AG20443 (cell line): ENCODE data around the gene GDF7.

Source experiments
- DNase-seq: peaks from one replicate; pipeline ENCODE4 v3.0.0; 2012; ENCODE audit warnings: low spot score, mixed read lengths

GDF7 gene

GRCh38 chr2:20629181-20629580 is 37.8 kb upstream of the GDF7 start:
- no peak for DNase-seq

DNA sequence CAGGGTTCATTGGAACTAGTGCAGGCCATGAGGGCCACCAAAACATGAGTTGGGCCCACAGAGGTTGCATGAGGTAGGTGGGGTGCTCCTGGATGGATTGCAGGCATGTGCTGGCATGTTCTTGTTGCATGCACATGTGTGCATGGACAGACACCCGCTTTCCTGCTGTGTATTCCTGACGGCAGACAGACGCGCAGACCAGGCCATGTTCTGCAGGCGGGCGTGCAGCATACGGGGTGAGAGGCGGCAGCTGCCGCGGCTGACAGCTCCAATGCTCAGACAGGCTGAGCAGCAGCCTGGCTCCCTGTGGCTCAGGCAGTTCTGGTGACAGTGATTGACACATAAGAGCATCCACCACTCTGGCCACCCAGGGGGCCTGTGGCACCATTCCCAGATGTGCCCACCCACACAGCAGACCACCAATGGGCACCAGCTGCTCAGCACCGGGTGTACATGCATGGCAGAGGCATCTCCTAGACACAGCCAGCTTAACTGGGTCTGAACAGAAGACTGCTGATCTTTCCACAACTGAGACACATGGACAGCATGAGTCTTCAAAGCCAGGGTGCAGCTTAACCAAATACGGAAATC is 37.3 kb upstream of the GDF7 start:
- no peak for DNase-seq

DNA sequence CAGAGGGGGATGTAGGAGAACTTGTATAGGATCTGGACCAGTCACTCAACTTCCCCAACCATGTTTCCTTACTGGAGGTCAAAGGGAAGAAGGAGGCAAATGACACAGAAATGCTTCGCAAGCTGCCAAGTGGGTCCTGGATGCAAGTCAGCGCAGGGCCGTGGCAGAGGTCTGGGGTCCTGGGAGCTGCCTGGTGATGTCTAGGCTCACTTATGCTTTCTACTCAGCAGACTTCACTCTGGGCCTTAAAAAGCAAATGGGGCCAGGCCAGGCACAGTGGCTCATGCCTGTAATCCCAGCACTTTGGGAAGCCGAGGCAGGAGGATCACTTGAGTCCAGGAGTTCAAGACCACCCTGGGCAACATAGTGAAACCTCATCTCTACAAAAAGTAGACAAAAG is 36.0 kb upstream of the GDF7 start:
- DNase-seq = no peak

GRCh38 chr2:20631617-20632307 is 35.2 kb upstream of the GDF7 start:
- DNase-seq = no peak

- DNase-seq = no peak
Observed at GRCh38 chr2:20632446-20632990, 34.4 kb upstream of the GDF7 start.

DNA sequence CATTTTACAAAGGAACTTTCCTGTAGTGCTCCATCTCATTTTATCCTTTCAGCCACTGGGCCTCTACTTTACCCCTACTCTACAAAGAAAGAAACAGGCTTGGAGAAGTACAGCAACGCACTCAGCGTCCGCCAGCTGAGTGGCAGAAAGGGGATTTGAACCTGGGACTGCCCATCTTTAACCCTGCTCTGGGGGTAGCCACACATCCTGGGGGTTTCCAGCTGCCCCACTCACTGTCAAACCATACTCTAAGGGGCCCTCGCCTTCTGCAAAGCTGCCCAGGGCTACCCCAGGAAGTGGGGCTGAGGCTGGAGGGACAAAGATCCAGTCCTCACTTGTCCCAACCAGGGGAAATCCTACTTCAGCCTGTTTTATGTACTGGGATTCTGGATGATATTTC is 33.9 kb upstream of the GDF7 start:
- DNase-seq = no peak

GRCh38 chr2:20633794-20634506 is 33.0 kb upstream of the GDF7 start:
- no peak for DNase-seq

DNA sequence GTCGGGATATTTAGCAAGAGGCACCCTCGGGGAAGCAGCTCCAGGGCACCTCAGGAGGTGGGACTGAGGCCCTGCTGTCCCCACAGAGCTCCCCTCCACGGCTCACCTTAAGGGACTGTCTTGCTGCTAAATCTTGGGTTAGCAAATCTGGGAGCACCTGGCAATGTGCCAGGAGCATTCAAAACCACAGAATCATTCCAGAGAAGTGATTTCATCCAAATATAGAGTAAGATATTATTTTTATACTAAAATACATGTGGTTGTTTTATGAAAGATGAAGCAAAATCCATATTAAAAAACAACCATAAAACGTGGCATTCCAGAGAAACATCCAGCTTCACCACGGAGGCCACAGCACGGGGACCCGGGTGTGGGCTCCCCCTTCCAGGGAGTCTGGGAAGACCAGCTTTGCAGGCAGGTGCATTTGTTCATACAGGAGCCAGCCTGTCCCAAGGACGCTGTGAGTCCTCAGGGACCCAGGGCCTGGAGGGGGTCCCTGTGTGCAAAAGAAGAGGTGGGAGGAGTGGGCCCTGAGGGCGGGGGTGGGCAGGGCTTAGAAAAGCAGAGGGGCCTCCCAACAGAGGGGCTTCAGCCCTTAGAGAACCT is 32.3 kb upstream of the GDF7 start:
- DNase-seq = peak; percentile 50

- no peak for DNase-seq
Observed at GRCh38 chr2:20635113-20635510, 31.8 kb upstream of the GDF7 start.

- DNase-seq = peak; percentile 95
Observed at GRCh38 chr2:20635675-20636584, 31.0 kb upstream of the GDF7 start.

DNA sequence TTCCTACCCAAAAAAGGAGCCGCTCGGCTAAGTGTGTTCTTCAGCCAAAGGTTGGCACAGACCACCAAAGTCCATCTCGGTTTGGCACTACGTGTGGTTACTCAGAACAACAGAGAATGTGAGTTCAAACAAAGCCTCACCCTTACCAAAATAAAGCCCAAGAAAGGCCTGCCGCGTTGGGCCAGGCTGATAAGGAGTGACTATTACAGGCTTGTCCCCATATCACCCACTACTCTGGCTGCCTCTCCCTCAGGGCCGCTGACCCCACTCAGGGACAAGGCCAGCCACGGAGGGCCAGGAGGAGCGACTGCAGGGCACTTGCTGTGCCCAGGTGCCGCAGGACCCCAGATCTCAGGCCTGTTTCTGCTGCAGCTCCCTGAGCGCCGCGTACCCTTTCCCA is 29.8 kb upstream of the GDF7 start:
- DNase-seq = no peak

DNA sequence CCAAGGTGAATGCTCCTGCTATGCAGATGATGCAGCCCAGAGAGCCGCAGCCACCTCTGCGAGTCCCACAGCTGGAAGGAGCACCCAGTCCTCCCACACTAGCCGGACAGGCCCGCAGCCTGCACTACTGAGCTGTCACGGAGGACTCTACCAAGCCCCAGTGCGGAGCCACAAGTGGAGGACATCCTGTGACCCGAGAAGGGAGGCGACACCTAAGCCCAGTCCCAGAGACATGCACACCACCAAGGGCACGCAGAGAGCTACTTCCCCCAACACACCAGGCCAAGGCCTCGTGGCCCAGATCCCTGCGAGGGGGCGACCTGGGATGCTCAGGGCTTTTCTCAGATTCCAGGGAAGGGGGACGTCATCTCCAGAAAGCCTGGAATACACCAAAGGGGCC is 28.9 kb upstream of the GDF7 start:
- no peak for DNase-seq

DNA sequence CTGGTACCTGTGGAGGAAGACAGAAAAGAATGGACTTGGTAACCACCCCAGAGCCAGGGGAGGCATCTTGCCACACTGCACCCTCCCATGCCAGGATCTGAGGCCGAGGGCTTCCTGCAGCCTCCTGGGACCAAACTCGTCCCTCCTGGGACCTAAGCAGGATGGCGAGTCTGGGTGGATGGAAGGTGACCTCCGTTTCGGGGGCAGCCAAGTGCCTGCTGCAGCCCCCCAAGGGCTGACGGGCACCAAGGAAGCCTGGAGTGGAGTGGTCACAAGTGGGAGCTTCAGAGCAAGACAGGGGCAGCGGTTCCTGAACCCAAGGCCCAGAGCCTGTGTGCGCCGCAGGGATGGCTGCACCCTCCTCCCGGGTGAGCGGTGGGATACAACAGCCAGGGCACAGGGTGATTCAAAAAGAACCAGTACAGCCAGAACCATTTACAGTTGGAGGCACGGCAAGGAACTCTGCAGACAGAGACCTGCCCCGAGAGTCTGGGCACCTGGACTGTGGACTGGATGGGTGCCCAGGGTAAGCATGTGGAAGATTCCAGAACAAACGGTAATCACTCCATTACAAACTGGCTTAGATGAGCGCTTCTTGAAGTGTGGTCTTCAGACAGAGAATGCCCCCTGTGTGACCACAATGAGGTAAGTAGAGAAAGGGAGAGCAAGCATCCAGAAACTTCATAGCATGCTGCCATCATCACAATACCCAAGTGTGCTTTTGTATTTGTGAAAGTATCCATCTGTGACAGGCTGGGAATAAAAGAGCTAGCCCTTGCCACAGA is 28.1 kb upstream of the GDF7 start:
- DNase-seq = no peak

- DNase-seq = no peak
Observed at GRCh38 chr2:20640411-20641122, 26.4 kb upstream of the GDF7 start.

DNA sequence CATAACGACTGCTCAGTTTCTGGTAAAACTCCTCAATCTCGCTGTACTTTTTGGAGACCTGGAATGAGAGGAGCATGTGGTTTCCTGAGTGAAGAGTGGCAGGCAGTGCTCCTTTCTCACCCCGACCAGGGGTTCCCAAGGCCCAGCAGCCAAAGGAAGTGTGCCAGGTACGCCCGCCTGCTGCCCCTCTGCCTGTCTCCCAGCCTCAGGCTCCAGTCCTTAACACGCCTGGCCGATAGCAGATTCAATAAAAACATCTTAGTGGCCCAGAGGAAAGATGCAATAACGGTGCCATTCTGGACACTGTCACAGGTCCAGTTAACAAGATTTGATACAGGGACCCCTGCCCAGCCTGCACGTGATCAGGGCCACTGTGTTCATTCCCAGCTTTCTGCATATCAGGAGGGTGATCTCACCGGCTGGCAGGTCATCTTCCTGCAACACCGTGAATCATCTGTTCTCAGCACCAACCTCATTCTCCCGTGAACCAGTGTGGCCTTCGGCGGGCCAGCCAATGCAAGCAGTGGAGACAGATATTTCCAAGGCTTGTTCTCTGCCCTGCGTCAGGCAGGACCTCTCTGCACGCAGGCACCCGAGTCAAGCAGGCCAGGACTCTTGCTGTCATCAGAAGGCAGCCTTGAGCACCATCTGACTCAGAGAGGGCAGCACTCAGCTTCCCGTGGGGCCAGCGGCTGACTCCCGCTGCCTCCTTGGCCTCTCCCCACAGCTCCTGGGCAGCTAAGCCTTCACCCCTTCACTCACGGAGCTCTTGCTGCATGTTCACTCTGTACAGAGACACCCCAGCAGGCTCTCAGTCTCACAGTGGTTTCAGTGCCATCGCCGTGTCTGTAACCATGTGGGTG is 25.6 kb upstream of the GDF7 start:
- peak; percentile 83 for DNase-seq

GRCh38 chr2:20642055-20642971 is 24.6 kb upstream of the GDF7 start:
- peak; percentile 90 for DNase-seq

DNA sequence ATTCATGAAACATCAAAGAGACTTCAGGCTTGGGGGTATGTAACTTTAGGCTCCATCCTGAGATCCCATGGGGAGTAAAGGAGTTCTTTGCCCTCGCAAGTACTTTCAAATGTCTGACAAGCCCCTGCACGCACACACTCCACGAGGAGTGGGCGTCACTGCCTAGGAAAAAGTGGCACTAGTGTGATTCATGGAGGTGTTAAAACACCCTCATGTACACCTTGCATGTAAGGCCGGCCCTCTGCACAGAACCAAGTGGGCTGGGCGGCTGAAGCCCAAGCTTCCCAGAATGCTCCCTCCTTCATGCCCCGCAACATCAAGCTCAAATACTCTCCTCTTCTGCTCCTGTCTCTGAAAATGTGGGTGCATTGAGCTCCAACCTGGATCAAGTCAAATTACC is 23.9 kb upstream of the GDF7 start:
- no peak for DNase-seq

DNA sequence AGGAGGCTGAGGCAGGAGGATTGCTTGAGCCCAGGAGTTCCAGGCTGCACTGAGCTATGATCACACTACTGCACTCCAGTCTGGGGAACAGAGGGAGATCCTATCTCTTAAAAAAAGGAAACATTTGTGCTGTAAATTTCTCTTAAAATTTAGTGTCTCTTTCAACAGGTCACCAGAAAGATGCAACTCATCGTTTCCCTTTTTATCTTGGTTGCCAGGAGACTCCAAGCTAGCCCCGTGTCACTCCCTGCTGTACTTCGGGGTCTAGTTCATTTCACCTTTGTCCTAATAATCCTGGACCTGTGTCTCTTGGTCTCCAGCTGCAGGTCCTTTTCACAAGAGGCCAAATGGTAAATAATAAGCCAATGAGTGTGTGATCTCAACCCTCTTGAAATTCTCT is 23.1 kb upstream of the GDF7 start:
- no peak for DNase-seq
